Measurements from ENCODE around the gene SLC16A12. TPM values are rescaled to one million over a fixed set of nuclear protein-coding genes. Genes with fewer than 3 reads are reported as not detected.

SLC16A12 gene
- total and polyA plus RNA-seq, 2 of the 13 experiments (the other 11 are each of a cell fraction or from before 2014, with no cell fraction given) = 0.02 TPM; not detected in 1

DNA sequence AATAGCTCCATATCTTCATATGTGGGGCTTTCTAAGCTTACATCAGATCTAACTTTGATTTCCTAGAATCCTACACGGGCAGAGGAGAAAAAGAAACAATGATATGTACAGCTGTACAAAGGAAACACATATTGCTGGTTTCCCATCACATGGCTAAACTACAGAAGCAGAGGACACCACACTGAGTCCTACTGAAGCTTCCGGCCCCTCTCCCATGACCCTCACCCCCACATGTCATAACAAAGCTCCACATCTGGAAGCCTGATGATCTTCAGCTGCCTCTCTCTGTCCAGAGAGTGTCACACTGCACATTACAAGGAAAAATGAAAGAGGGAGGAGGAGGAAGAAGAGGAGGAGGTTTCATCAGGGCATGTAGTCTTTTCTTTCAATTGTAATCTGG, 14.0 kb downstream of the SLC16A12 start:
- H3K4me1 ChIP-seq (ENCODE audit: insufficient read depth, low read length) = peaks cover 4% of the 10 kb centered on the region; the same call in 1 of the 2 replicates
- H4K20me1 ChIP-seq (ENCODE audit: insufficient read depth, low read length) = no peaks in the 10 kb centered on the region
- POLR2A ChIA-PET = no interaction called here
- FAIRE-seq (no peak), ATAC-seq (no peak), DNase-seq (ENCODE audit: low spot score) (no peak)
- no peak overlapping the region for H3K9ac ChIP-seq (ENCODE audit: insufficient read depth, low read depth, low read length)
- in situ Hi-C loops (cut with HindIII; ENCODE audit: extremely low pct_ligation_motif_present, low pct_unique_long_range_greater_than_20kb) = no loop called here
- intact Hi-C loops (cut with micrococcal nuclease; ENCODE audit: unreplicated experiment) = no loop called here
- no TSS peak for BruUV-seq (replicated peaks)
- H3K27ac ChIP-seq (ENCODE audit: extremely low read length, insufficient read depth, low read length) = no peak overlapping the region
- H2AFZ ChIP-seq (ENCODE audit: low read length) = no peak overlapping the region
- H3K36me3 ChIP-seq (replicated peaks in 1 of 2; ENCODE audit: control insufficient read depth in 1 of 2, insufficient read depth in 2 of 2, low read length in 2 of 2) = no peaks in the 10 kb centered on the region
- H3K79me2 ChIP-seq (ENCODE audit: insufficient read depth, low read length) = no peaks in the 10 kb centered on the region
- no peaks in the 10 kb centered on the region for H3K9me3 ChIP-seq (ENCODE audit: low read length)
- H3K4me2 ChIP-seq (ENCODE audit: low read depth, low read length) = no peak overlapping the region
- H3K27me3 ChIP-seq (ENCODE audit: control insufficient read depth in 1 of 2, insufficient read depth in 2 of 2, low read length in 2 of 2) = no peaks in the 10 kb centered on the region; a peak in 2 of 5 replicates
- TF ChIP-seq ZNF772 (CRISPR knock-in tag; IDR thresholded peaks at IDR 0.05) = no peak
- TF ChIP-seq CREM (IDR thresholded peaks at IDR 0.05) = no peak
- no peak for TF ChIP-seq CREM (CRISPR knock-in tag; IDR thresholded peaks at IDR 0.05)
- no peak for TF ChIP-seq ZNF317 (CRISPR knock-in tag; IDR thresholded peaks at IDR 0.05)
- TF ChIP-seq MXI1 (IDR thresholded peaks at IDR 0.05; ENCODE audit: borderline replicate concordance, low read depth, low read length) = no peak
- no peak for TF ChIP-seq ZNF335 (CRISPR knock-in tag; IDR thresholded peaks at IDR 0.05)
- TF ChIP-seq ZNF841 (CRISPR knock-in tag; IDR thresholded peaks at IDR 0.05; ENCODE audit: borderline replicate concordance) = no peak
- no peak for TF ChIP-seq CBFB (CRISPR knock-in tag; IDR thresholded peaks at IDR 0.05)
- no peak for TF ChIP-seq ZNF232 (CRISPR knock-in tag; IDR thresholded peaks at IDR 0.05; ENCODE audit: borderline replicate concordance)
- TF ChIP-seq RFX1 (IDR thresholded peaks at IDR 0.05) = no peak
- TF ChIP-seq SP140L (CRISPR knock-in tag; IDR thresholded peaks at IDR 0.05; ENCODE audit: borderline replicate concordance) = no peak
- no peak for TF ChIP-seq CCDC6 (CRISPR knock-in tag; IDR thresholded peaks at IDR 0.05)
- no peak for TF ChIP-seq SP4 (CRISPR knock-in tag; IDR thresholded peaks at IDR 0.05)
- no peak for TF ChIP-seq NPAS2 (CRISPR knock-in tag; IDR thresholded peaks at IDR 0.05; ENCODE audit: borderline replicate concordance)
- no peak for TF ChIP-seq MAFF (IDR thresholded peaks at IDR 0.05; ENCODE audit: low read depth, low read length)
- no peak for TF ChIP-seq PRDM15 (CRISPR knock-in tag; IDR thresholded peaks at IDR 0.05)
- TF ChIP-seq ZNF775 (CRISPR knock-in tag; IDR thresholded peaks at IDR 0.05; ENCODE audit: borderline replicate concordance) = no peak
- no peak for TF ChIP-seq GFI1 (CRISPR knock-in tag; IDR thresholded peaks at IDR 0.05; ENCODE audit: borderline replicate concordance)
- no peak for TF ChIP-seq ATF7-NPFF (CRISPR knock-in tag; IDR thresholded peaks at IDR 0.05; ENCODE audit: low read depth)
- TF ChIP-seq ZNF781 (CRISPR knock-in tag; IDR thresholded peaks at IDR 0.05; ENCODE audit: borderline replicate concordance, not compliant biosample characterization) = no peak
- no peak overlapping the region for H3K4me3 ChIP-seq (replicated peaks in 1 of 3; ENCODE audit: insufficient read depth in 1 of 3, low read depth in 2 of 3, low read length in 3 of 3)
- CTCF ChIA-PET (ENCODE audit: low intra/inter-chr PET ratio, low total read pairs) = no interaction called here
- WGBS (ENCODE audit: low lambda C conversion rate) = 35% methylated on average over 2 of the region's 2 CpGs
